PC-3 (cell line): ENCODE measurements around the gene SMARCAL1. TPM values are rescaled to one million over a fixed set of nuclear protein-coding genes. Genes with fewer than 3 reads are reported as not detected.

Source experiments
- ATAC-seq: fragments of 200-7000 bp; cut with Tn5 transposase; 2 replicates; pipeline ENCODE4 v1.9.1; 2020; ENCODE audit warnings: mild to moderate bottlenecking, moderate library complexity
- BruUV-seq: library from RNA; stranded (reverse); fragments of 400-500 nt; replicated peaks from 2 replicates; lab custom pipeline; 2021; lab: Mats Ljungman, UMichigan
- CTCF ChIA-PET: fragments of 300-600 bp; sonication (Branson Sonifier 250); formaldehyde crosslinking; loops from one replicate; lab custom pipeline; 2022; ENCODE audit warnings: antibody characterized with exemption; lab: Charles Lee
- POLR2A ChIA-PET: fragments of 300-600 bp; sonication (Branson Sonifier 250); formaldehyde crosslinking; loops from one replicate; lab custom pipeline; 2022; ENCODE audit warnings: antibody characterized with exemption; ENCODE audit not compliant: unreplicated experiment; lab: Charles Lee
- DNase-seq: peaks from one replicate; pipeline ENCODE4 v3.0.0-alpha.2; 2015
- H2AFZ ChIP-seq: fragments of 300-600 bp; sonication (generic); 2 replicates; pipeline ENCODE4 v1.6.0; 2016; ENCODE audit warnings: antibody characterized with exemption, low read length
- H3F3A ChIP-seq: fragments of 300-600 bp; sonication (generic); one replicate; pipeline ENCODE4 v1.6.0; 2017; ENCODE audit warnings: antibody characterized with exemption, low read length, control low read depth, mild to moderate bottlenecking; ENCODE audit not compliant: unreplicated experiment
- H3K27ac ChIP-seq: fragments of 300-600 bp; sonication (generic); 2 replicates; pipeline ENCODE4 v1.5.1; 2016; ENCODE audit warnings: mild to moderate bottlenecking, low read length
- H3K27me3 ChIP-seq: fragments of 300-600 bp; sonication (generic); 2 replicates; pipeline ENCODE4 v1.6.1; 2016; ENCODE audit warnings: low read length, mixed read lengths
- H3K36me3 ChIP-seq: fragments of 300-600 bp; sonication (generic); 2 replicates; pipeline ENCODE4 v1.6.1; 2016; ENCODE audit warnings: low read depth, mixed run types, low read length, mixed read lengths
- H3K4me1 ChIP-seq: fragments of 300-600 bp; sonication (generic); 2 replicates; pipeline ENCODE4 v1.5.1; 2016; ENCODE audit warnings: low read length; ENCODE audit not compliant: insufficient read depth
- H3K4me2 ChIP-seq: fragments of 300-600 bp; sonication (generic); 2 replicates; pipeline ENCODE4 v1.6.0; 2016; ENCODE audit warnings: low read length
- H3K4me3 ChIP-seq: fragments of 300-600 bp; sonication (generic); 2 replicates; pipeline ENCODE4 v1.5.1; 2016; ENCODE audit warnings: mild to moderate bottlenecking, low read length, mixed read lengths
- H3K79me2 ChIP-seq: fragments of 300-600 bp; sonication (generic); 2 replicates; pipeline ENCODE4 v1.6.1; 2017; ENCODE audit warnings: low read length, mixed read lengths
- H3K9ac ChIP-seq: fragments of 300-600 bp; sonication (generic); 2 replicates; pipeline ENCODE4 v1.6.0; 2016; ENCODE audit warnings: mild to moderate bottlenecking, low read length
- H3K9me2 ChIP-seq: fragments of 300-600 bp; sonication (generic); replicated peaks from 2 replicates; pipeline ENCODE4 v1.6.1; 2016; ENCODE audit warnings: mixed run types, low read length, mixed read lengths
- H3K9me3 ChIP-seq: fragments of 300-600 bp; sonication (generic); 2 replicates; pipeline ENCODE4 v1.6.1; 2016; ENCODE audit warnings: low read length, mixed read lengths
- H4K20me1 ChIP-seq: fragments of 300-600 bp; sonication (generic); 2 replicates; pipeline ENCODE4 v1.6.1; 2016; ENCODE audit warnings: low read length, mixed read lengths
- CTCF ChIP-seq: fragments of 300-600 bp; sonication (generic); conservative IDR thresholded peaks from 2 replicates; pipeline ENCODE4 v1.5.1; 2017; ENCODE audit warnings: antibody characterized with exemption, low read depth, mild to moderate bottlenecking, low read length
- EZH2 ChIP-seq: fragments of 300-600 bp; sonication (generic); IDR thresholded peaks from one replicate; pipeline ENCODE4 v1.6.1; 2017; ENCODE audit warnings: antibody characterized with exemption, mild to moderate bottlenecking, low read length; ENCODE audit not compliant: unreplicated experiment
- EZH2phosphoT487 ChIP-seq: fragments of 300-600 bp; sonication (generic); IDR thresholded peaks from 2 replicates; pipeline ENCODE4 v1.6.1; 2018; ENCODE audit warnings: mild to moderate bottlenecking, antibody characterized with exemption, low read length, borderline replicate concordance
- intact Hi-C: fragments of 100-400 bp; cut with micrococcal nuclease; formaldehyde crosslinking; loops from 2 replicates; pipeline ENCODE4 v1.9.0; 2023
- total RNA-seq: library from RNA; depleted of rRNA; stranded (reverse); fragments of >200 nt; gene quantifications from 2 replicates; pipeline ENCODE4 v1.2.3, GENCODE V29; 2014

SMARCAL1 gene
- total RNA-seq, 1 experiment from 2014 or later = 8.3 TPM

- no peaks in the 10 kb centered on the region for H3F3A ChIP-seq
- ATAC-seq (no peak), DNase-seq (no peak)
- BruUV-seq = no TSS peak
- H3K4me3 ChIP-seq = no peak overlapping the region
- no peaks in the 10 kb centered on the region for H3K9me3 ChIP-seq
- H3K27me3 ChIP-seq = no peaks in the 10 kb centered on the region
- no peaks in the 10 kb centered on the region for H3K79me2 ChIP-seq
- H3K4me2 ChIP-seq = no peak overlapping the region
- TF ChIP-seq EZH2 (no peak), CTCF (no peak), EZH2phosphoT487 (no peak)
- intact Hi-C loops = no loop called here
- ChIA-PET CTCF (no interaction called here), POLR2A (no interaction called here)
- H3K4me1 ChIP-seq = no peaks in the 10 kb centered on the region
- no peaks in the 10 kb centered on the region for H3K9me2 ChIP-seq
- no peaks in the 10 kb centered on the region for H4K20me1 ChIP-seq
- H3K27ac ChIP-seq = no peak overlapping the region
- H3K9ac ChIP-seq = no peak overlapping the region
- H2AFZ ChIP-seq = no peak overlapping the region
- peaks cover 13% of the 10 kb centered on the region for H3K36me3 ChIP-seq
These were observed 41.8 kb downstream of the SMARCAL1 start for GRCh38 chr2:216453955-216454614.

- Histone ChIP-seq H3K4me3 (no peak overlapping the region), H3K9me2 (no peaks in the 10 kb centered on the region), H2AFZ (no peak overlapping the region), H3K9me3 (no peaks in the 10 kb centered on the region), H3K36me3 (0 out of 2 replicates have a peak, but pooled peaks cover under 1% of the 10 kb centered on the region), H3K27me3 (no peaks in the 10 kb centered on the region), H3K4me1 (no peaks in the 10 kb centered on the region), H3K4me2 (no peak overlapping the region), H3K9ac (no peak overlapping the region), H3K79me2 (no peaks in the 10 kb centered on the region), H3K27ac (no peak overlapping the region), H3F3A (no peaks in the 10 kb centered on the region), H4K20me1 (no peaks in the 10 kb centered on the region)
- DNase-seq = no peak
- no peak for ATAC-seq
- TF ChIP-seq EZH2 (no peak), EZH2phosphoT487 (no peak), CTCF (no peak)
- ChIA-PET CTCF (no interaction called here), POLR2A (no interaction called here)
- intact Hi-C loops = no loop called here
- BruUV-seq = no TSS peak
These were observed 50.9 kb downstream of the SMARCAL1 start for GRCh38 chr2:216463148-216463547.

GRCh38 chr2:216464104-216464720 is 51.9 kb downstream of the SMARCAL1 start:
- DNase-seq = no peak
- Histone ChIP-seq H2AFZ (no peak overlapping the region), H3K4me3 (no peak overlapping the region), H3K9me2 (no peaks in the 10 kb centered on the region), H3K27me3 (no peaks in the 10 kb centered on the region), H3K27ac (no peak overlapping the region), H3K9me3 (no peaks in the 10 kb centered on the region), H3K4me1 (no peaks in the 10 kb centered on the region), H3K79me2 (no peaks in the 10 kb centered on the region), H4K20me1 (no peaks in the 10 kb centered on the region), H3F3A (no peaks in the 10 kb centered on the region), H3K9ac (no peak overlapping the region), H3K36me3 (0 out of 2 replicates have a peak, but pooled peaks cover 3% of the 10 kb centered on the region), H3K4me2 (no peak overlapping the region)
- ChIA-PET CTCF (no interaction called here), POLR2A (no interaction called here)
- TF ChIP-seq CTCF (no peak), EZH2 (no peak), EZH2phosphoT487 (no peak)
- intact Hi-C loops = no loop called here
- no peak for ATAC-seq
- BruUV-seq = no TSS peak
